ENCODE results near the gene SNRNP70.

SNRNP70 gene

DNA sequence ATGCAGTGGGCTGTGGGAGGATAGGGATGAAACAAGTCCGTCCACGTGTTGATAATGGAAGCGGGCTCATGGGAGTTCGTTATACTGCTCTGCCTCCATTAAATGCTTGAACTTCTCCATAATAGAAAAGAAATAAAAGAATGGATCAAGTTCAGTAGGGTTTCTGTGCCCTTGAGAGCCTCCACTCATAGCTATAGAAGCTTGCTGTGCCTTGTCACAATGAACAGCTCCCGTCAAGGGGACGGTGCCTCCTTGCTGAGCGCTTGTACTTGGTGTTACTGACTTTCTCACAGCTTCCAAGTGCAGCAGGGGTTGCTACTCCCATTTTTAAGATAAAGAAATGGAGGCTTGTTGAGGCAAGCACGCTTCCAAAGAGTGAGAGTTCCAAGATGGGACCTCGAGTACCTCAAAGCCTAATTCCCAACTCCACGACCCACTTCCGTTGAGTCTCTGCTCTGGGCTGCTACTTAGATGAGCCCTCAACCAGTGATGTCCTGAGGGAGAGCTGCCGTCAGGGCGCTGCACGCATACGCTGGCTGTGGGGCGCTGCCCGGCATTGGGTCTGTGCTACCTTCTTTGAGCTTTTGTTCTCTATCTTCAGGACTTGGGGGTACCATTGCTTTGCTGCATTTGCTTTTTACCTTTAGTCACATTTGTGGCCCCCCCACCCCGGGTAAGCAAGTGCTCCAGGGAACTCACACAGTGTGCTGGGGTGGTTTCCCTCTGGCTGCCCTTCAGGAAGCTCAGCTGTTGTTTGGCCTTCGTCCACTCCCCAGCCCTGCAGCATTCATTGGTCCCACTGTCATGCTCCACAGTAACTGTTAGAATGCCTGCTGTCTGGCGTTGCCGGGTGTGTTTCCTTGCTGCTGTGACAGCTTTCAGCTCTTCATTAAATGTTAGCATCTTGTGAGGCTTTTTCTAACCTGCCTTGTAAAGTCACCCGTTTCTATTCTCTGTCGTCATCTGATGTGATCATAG lies 9.5 kb downstream of the SNRNP70 start:
- no peak for DNase-seq (ENCODE audit: low read depth, low spot score)
- no peak overlapping the region for H3K4me3 ChIP-seq (ENCODE audit: low read length)

DNA sequence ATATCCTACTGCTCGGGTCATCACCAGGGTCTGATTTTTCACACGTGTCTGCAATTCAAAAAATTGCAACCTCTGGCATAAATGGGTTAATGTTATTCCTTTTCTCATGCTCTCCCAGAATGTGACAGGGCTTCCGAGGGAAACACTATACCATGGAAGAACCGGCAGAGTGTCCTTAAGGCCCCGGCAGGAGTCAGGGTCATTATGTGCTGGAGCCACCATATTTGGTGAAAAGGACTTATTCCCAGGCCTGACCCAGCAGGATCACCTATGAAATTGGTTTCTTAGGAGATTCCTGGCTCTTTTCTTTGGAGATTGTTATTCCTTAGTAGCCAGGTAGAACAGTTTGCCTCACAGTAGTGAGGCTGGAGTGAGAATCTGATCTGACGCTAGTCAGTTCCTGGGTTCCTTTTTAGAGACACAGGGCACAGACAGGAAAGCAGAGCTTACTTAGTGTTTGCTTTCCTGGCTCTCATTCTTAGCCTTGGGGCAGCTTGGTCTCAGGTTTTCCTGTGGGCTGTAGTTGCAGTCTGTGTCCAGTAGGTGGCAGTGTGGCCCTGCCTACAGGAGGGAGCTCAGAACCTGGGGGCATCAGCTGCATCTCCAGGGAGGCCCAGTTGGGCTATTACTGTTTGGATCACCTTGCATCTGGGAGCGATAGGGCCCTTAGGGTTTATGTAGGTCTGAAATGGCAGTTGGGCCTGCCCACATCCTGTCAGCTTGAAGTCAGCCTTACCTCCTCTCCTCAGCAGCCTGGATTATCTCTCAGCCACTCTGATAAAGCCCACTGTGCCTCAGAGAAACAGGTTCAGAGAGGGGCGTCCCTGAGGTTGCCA lies 12.4 kb downstream of the SNRNP70 start:
- peak overlapping the region; percentile 24 for H3K4me3 ChIP-seq (ENCODE audit: low read length)
- peak; percentile 97 for DNase-seq (ENCODE audit: low read depth, low spot score)

DNA sequence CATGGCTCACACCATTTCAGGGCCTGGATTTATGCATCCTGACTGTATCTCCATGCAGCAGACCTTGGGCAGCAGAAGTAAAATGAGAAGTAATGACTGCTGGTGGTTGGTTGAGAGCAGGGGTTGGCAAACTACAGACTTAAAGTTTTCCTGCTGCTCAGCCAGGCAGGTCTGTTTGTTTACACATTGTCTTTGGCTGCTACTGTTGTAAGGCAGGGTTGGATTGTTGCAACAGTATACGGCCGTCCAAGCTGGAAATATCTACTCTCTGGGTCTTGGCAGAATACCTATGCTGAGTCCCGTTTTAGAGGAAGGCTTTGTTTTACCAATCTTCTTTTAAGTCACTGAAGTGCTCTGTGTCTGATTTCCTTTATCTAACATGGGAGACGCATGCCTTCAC lies 13.5 kb downstream of the SNRNP70 start:
- no peak for DNase-seq (ENCODE audit: low read depth, low spot score)
- no peak overlapping the region for H3K4me3 ChIP-seq (ENCODE audit: low read length)

DNA sequence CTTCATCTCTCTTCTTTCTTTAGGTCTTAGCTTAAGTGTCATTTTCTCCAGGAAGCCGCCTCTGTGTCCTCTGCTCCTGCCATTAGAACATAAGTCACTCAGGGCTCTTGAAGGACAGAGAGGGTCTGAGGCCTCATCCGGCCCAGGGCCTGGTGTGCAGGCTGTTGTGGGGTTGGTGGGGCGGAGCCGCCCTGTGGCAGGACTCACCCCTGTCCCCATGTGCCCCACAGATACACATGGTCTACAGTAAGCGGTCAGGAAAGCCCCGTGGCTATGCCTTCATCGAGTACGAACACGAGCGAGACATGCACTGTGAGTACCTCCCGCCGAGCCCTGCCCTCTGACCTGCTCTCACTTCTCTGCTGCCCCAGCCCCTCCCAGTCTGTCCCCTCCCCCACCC lies 15.9 kb downstream of the SNRNP70 start:
- H3K4me3 ChIP-seq (ENCODE audit: low read length), result no peak overlapping the region
- no peak for DNase-seq (ENCODE audit: low read depth, low spot score)

DNA sequence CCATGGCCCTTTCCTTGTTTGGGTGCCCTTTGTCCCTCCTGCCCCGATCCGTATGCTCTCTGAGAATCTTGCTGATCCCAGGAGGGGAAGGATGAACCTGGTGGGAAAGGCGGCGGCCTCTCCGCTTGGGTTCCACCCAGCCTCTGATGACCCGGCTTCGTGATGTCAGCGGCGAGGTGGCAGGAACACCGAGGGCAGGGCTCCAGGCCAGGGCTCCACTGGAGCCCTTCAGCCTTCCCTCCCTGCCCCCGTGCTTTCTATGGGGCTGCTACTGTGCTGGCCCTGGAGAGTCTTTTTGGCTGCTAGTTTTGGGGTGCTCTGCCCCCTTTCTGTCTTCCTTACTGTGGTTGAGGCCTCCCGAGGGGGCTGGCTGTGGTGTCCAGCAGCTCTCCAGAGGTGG lies 17.1 kb downstream of the SNRNP70 start:
- no peak for DNase-seq (ENCODE audit: low read depth, low spot score)
- H3K4me3 ChIP-seq (ENCODE audit: low read length), result no peak overlapping the region

DNA sequence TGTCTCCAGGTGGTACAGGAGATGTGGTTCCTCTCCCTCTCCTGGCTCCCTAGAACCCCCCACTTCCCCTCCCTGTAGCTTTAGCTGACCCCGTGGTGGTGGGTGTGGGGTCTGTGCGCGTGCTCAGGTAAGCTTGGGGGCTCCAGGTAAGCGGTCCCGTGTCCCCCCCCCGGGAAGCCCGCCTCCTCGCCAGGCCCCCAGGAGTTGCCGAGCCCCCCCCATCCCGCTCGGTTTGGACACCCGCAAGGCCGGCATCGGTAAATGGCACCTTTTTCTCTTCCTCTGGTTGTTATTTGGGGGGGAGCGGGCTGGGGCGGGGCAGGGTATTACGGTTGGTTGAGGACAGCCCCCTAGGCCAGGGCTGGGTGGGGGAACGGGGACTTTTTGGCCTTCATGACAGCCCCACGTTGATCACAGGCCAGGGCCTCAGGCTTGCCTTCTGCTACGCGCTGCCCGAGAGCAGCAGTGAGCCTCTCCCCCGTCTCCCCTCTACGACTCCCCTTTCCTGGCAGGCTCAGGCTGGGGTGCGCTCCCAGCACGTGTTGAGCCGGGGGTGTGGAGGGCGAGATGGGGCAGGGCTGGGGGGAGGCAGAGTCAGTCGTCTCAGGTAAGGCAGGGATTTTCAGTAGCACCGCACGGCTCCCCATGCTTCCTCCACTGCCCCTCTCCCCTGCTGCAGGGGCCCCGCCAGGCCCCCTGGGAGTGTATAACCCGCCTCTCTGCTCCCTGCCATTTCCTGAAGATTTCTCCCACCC lies 18.3 kb downstream of the SNRNP70 start:
- no peak overlapping the region for H3K4me3 ChIP-seq (ENCODE audit: low read length)
- peak; percentile 41 for DNase-seq (ENCODE audit: low read depth, low spot score)

DNA sequence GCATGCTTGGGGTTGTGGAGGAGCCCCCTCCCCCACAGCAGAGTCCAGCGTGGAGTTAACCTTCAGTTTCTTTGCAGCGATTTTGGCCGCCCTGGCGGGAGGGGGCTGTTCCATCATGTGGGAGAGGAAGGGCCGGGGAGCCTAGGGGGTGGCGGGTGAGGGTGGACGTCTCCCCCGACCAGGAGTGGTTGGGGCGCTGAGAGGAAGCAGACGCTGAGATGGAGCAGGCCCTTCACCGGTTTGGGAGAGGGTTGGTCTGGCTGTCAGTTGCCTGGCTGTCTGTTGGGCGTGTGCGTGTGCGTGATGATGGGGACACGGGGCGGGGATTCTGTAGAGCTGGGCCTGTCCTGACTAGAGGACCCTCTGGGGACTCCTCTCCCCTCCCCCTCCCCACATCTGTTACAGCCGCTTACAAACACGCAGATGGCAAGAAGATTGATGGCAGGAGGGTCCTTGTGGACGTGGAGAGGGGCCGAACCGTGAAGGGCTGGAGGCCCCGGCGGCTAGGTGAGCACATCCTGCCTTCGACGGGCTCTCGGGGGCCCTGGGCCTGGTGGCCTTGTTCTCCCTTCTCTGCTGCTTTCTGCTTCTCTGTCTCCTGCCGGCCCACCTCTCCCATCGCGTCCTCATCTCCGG lies 19.1 kb downstream of the SNRNP70 start:
- no peak for DNase-seq (ENCODE audit: low read depth, low spot score)
- H3K4me3 ChIP-seq (ENCODE audit: low read length), result no peak overlapping the region

DNA sequence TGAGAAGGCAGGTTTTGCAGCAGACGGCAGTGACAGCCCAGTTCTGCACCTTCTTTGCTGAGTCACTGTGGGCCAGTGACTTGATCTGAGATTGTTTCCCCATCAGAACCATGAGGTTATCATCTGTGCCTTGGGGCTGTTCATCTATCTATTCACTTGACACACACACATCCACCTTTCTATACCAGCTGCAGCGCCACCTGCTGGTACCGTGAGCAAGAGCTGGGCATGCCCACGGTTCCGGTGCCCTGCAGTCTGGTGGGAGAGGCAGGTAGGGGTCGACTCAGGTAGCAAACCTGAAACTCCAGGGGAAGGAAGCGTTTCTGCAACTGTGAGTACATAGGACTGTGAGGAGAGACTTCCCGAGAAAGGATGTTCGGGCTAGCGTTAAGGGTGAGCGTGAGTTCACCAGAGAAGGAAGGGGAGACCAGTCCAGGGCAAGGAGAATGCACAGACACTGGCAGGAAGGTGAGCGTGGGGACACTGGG lies 21.4 kb downstream of the SNRNP70 start:
- DNase-seq (ENCODE audit: low read depth, low spot score), result peak; percentile 48
- no peak overlapping the region for H3K4me3 ChIP-seq (ENCODE audit: low read length)

DNA sequence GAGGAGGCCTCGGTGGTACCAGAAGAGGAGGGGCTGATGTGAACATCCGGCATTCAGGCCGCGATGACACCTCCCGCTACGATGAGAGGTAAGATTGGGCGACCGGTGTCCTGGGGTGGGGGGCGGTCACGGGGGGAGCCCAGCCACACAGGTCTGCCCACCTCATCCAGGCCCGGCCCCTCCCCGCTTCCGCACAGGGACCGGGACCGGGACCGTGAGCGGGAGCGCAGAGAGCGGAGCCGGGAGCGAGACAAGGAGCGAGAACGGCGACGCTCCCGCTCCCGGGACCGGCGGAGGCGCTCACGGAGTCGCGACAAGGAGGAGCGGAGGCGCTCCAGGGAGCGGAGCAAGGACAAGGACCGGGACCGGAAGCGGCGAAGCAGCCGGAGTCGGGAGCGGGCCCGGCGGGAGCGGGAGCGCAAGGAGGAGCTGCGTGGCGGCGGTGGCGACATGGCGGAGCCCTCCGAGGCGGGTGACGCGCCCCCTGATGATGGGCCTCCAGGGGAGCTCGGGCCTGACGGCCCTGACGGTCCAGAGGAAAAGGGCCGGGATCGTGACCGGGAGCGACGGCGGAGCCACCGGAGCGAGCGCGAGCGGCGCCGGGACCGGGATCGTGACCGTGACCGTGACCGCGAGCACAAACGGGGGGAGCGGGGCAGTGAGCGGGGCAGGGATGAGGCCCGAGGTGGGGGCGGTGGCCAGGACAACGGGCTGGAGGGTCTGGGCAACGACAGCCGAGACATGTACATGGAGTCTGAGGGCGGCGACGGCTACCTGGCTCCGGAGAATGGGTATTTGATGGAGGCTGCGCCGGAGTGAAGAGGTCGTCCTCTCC lies 22.6 kb downstream of the SNRNP70 start:
- no peak overlapping the region for H3K4me3 ChIP-seq (ENCODE audit: low read length)
- DNase-seq (ENCODE audit: low read depth, low spot score), result no peak

DNA sequence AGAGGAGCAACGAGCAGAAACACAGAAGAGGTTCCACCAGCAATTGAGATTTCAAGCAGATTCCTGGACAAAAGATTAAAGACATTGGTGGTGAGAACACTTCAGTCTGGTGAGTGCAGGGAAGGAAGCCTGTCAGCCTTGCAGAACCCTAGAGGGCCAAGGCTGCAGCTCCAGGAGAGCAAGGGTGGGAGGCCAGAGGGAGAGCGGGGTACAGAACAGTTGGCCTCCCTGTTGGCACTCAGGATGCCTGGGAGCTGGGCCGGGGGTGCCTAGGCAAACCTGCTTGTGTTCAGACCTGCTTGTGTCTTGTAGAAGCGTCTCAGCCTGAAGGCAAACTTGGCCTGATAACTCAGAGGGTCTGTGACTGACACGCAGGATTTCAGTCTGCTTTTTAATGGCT lies 23.8 kb downstream of the SNRNP70 start:
- DNase-seq (ENCODE audit: low read depth, low spot score), result no peak

DNA sequence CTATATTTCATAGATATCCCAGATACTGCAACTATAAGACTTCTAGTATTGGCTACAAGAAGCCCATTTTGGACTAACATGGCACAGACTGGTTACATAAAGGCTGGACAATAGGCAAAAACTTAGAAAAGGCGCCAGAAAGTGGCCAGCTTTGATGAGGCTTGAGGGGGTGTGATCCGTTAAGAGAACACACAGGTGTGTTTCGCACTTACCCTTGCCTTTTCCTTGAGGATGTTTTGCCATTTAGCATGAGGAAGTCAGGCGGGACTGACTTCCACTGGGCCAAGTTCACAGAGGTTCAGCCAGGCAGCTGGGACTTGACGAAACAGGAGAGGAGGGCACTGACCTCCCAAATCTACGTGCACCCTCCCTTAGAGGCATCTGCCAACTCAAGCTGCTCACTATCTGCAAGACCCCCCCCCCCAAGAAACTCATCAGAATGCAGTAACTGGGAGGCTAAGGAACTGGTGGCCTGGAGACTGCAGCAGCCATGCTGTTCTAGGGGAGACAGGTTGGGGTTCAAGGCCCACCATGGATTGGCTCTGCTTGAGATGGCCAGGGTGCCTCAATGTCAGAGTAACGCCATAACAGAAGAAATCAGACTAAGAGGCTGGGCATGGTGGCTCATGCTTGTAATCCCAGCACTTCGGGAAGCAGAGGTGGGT lies 24.4 kb downstream of the SNRNP70 start:
- no peak for DNase-seq (ENCODE audit: low read depth, low spot score)
- H3K4me3 ChIP-seq (ENCODE audit: low read length), result no peak overlapping the region

More for the DNA sequence above, 23.8 kb downstream of the SNRNP70 start:
- H3K4me3 ChIP-seq (ENCODE audit: low read length), result no peak overlapping the region

DNA sequence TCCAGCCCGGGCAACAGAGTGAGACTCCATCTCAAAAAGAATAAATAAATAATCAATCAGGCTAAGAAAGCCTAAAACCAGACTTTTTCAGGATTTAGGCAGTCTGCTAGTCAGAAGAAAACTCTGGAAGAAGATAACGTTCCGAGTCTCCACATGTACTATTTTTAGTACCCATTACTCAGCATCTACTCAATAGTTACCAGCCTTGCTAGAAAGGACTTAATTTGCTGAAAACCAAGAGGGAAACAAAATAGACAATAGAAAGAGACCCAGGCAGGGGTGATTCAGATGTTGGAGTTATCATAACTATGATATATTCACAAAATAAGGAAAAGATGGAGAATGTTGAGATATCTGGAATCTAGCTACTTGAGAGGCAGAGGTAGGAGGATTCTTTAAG lies 25.3 kb downstream of the SNRNP70 start:
- DNase-seq (ENCODE audit: low read depth, low spot score), result no peak

DNA sequence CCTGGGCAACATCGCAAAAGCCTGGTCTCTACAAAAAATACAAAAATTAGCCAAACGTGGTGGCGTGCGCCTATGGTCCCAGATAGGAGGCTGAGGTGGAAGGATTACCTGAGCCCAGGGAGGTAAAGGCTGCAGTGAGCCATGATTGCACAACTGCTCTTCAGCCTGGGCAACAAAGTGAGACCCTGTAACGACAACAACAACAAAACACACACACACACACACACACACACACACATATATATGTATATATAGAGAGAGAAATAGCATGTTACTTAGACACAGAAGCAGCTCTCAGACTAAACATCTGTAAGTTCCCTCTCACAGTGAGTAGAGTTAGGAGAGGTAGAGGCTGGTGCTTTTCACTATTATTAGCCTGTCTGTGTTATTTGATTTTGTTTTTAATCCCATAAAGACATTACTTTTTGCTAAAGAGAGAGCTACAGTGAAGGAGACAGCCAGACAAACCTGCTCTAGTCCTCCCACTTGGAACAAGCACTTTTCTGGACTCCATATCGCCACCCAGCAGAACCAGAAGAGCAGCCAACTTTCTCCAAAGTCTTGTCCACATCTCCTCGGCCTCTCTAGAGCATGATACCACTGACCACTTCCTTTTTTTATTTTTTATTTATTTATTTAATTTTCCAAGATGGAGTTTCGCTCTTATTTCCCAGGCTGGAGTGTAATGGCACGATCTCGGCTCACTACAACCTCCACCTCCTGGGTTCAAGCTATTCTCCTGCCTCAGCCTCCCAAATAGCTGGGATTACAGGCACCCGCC lies 26.2 kb downstream of the SNRNP70 start:
- no peak for DNase-seq (ENCODE audit: low read depth, low spot score)
- no peak overlapping the region for H3K4me3 ChIP-seq (ENCODE audit: low read length)

More for the DNA sequence above, 25.3 kb downstream of the SNRNP70 start:
- no peak overlapping the region for H3K4me3 ChIP-seq (ENCODE audit: low read length)

DNA sequence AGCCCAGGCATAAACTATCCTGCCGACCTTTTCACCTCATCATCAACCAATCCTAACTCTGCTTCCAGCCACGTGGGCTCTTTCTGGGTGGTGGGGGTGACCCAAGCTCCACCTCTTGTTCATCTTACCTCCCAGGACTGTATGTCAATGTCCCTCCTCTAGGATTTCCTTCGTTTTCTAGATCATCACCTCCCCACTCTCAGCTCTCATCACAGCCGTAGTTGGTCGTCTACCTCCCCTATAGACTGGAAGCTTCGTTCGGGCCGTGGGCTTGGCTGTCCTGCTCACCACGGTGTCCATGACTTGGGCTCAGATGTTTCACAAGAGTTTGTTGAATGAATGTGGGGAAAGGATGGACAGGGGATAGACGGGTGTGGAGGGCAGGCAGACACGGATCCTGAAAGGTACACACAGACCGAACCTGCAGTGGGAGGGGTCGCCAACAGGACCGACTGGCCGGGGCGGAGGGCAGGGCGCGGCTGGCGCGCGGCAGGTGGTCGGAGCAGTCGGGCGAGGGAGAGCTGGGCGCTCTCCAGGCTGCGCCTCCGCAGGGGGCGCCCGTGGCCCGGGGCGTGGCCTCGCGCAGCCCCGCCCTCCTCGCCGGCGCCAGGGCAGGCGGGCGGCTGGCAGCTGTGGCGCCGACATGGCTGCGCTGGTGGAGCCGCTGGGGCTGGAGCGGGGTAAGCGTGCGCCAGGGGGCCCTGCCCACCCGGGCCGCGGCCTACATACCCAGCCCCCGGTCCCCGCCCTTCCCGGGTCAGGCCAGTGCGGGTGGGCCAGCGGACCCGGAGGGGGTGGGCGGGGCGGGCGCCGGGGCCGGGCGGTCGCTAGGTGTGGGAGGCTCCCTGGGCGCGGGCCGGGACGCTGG lies 28.7 kb downstream of the SNRNP70 start, which contains the start of gene LIN7B:
Gene LIN7B (plus strand): TSS at position 609 of the 868 bp plus-strand sequence. CDS start 35 bp downstream, at position 644.
- DNase-seq (ENCODE audit: low read depth, low spot score), result peak; percentile 50
- peak within 1 kb of the TSS; percentile 65 for H3K4me3 ChIP-seq (ENCODE audit: low read length)

DNA sequence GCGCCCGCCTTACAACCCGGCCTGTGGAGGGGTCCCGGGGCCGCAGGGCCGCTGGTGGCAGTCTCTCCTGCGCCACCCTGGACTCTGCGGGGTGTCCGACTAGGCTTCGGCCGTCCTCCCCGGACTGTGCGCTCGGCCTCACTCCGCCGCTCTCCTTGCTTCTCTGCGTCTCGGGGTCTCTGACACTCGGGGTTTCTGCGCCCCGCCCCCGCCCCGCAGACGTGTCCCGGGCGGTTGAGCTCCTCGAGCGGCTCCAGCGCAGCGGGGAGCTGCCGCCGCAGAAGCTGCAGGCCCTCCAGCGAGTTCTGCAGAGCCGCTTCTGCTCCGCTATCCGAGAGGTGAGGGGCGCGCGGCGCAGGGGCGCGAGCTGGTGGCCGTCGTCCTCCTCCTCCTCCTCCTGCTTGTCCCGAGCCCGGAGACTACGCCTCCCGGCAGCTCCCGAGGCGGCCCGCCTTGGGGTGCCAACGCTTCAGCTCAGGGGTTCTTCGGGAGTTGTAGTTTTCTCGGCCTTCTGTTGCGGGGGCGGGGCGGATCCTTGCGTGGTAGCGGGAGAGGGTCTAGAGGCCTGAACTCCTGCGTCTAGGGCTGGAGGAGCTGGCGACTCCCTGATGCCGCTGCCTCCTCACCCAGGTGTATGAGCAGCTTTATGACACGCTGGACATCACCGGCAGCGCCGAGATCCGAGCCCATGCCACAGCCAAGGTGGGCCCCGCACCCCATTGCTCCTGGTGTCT lies 29.5 kb downstream of the SNRNP70 start:
- no peak for DNase-seq (ENCODE audit: low read depth, low spot score)

More for the DNA sequence above, 29.5 kb downstream of the SNRNP70 start:
- peak overlapping the region; percentile 65 for H3K4me3 ChIP-seq (ENCODE audit: low read length)
